GM23338 (cell line): ENCODE results near the gene ABHD3. TPM values are rescaled to one million over a fixed set of nuclear protein-coding genes. Genes with fewer than 3 reads are reported as not detected.

Experiments
- ATAC-seq: fragments of 200-7000 bp; cut with Tn5 transposase; 3 replicates; pipeline ENCODE4 v1.9.1; 2020
- DNase-seq: peaks from one replicate; pipeline ENCODE4 v3.0.0-alpha.2; 2015; ENCODE audit warnings: low spot score
- H2AFZ ChIP-seq: fragments of 200-600 bp; sonication (generic); 2 replicates; pipeline ENCODE4 v1.8.0; 2016; ENCODE audit warnings: antibody characterized with exemption, mild to moderate bottlenecking, moderate library complexity
- H3F3A ChIP-seq: fragments of 200-600 bp; sonication (generic); replicated peaks from 2 replicates; pipeline ENCODE4 v1.8.0; 2017; ENCODE audit warnings: antibody characterized with exemption, mixed run types, low read depth
- H3K27ac ChIP-seq: fragments of 200-600 bp; sonication (generic); 2 replicates; pipeline ENCODE4 v1.6.1; 2016; ENCODE audit warnings: low read depth
- H3K27me3 ChIP-seq: fragments of 200-600 bp; sonication (generic); 2 replicates; pipeline ENCODE4 v1.8.0; 2016; ENCODE audit warnings: mild to moderate bottlenecking, mixed run types, moderate library complexity; ENCODE audit not compliant: insufficient read depth
- H3K36me3 ChIP-seq: fragments of 200-600 bp; sonication (generic); 2 replicates; pipeline ENCODE4 v1.8.0; 2016; ENCODE audit warnings: mild to moderate bottlenecking; ENCODE audit not compliant: insufficient read depth
- H3K4me1 ChIP-seq: fragments of 200-600 bp; sonication (generic); 2 replicates; pipeline ENCODE4 v1.8.0; 2016; ENCODE audit warnings: mild to moderate bottlenecking, moderate library complexity; ENCODE audit not compliant: insufficient read depth
- H3K4me2 ChIP-seq: fragments of 200-600 bp; sonication (generic); 2 replicates; pipeline ENCODE4 v1.7.1; 2017; ENCODE audit warnings: mixed run types
- H3K4me3 ChIP-seq: fragments of 200-600 bp; sonication (generic); 2 replicates; pipeline ENCODE4 v1.6.1; 2016; ENCODE audit warnings: mixed run types
- H3K79me2 ChIP-seq: fragments of 200-600 bp; sonication (generic); replicated peaks from 2 replicates; pipeline ENCODE4 v1.8.0; 2017; ENCODE audit warnings: mild to moderate bottlenecking; ENCODE audit not compliant: insufficient read depth
- H3K9me2 ChIP-seq: fragments of 200-600 bp; sonication (generic); 2 replicates; pipeline ENCODE4 v1.8.0; 2017; ENCODE audit not compliant: insufficient read depth
- H4K20me1 ChIP-seq: fragments of 200-600 bp; sonication (generic); replicated peaks from 2 replicates; pipeline ENCODE4 v1.8.0; 2017; ENCODE audit warnings: mild to moderate bottlenecking; ENCODE audit not compliant: insufficient read depth
- H3K27ac Mint-ChIP-seq: 2 replicates; pipeline ENCODE4 v1.8.0; 2020; ENCODE audit warnings: inconsistent platforms, mild to moderate bottlenecking, moderate library complexity, mixed read lengths
- H3K27me3 Mint-ChIP-seq: 3 replicates; pipeline ENCODE4 v1.8.0; 2022; ENCODE audit warnings: low read depth, mild to moderate bottlenecking, moderate library complexity, mixed read lengths, inconsistent platforms; ENCODE audit not compliant: insufficient read depth, poor library complexity
- H3K36me3 Mint-ChIP-seq: 3 replicates; pipeline ENCODE4 v1.8.0; 2021; ENCODE audit warnings: low read depth, mild to moderate bottlenecking, inconsistent platforms, moderate library complexity, mixed read lengths
- H3K4me1 Mint-ChIP-seq: 3 replicates; pipeline ENCODE4 v1.8.0; 2020; ENCODE audit warnings: mild to moderate bottlenecking, inconsistent platforms, mixed read lengths
- H3K4me3 Mint-ChIP-seq: 3 replicates; pipeline ENCODE4 v1.8.0; 2021; ENCODE audit warnings: moderate library complexity, mild to moderate bottlenecking, inconsistent platforms, mixed read lengths
- H3K9me3 Mint-ChIP-seq: 3 replicates; pipeline ENCODE4 v1.8.0; 2020; ENCODE audit warnings: moderate library complexity, mild to moderate bottlenecking, inconsistent platforms, mixed read lengths
- CREB1 ChIP-seq: fragments of 250-450 bp; sonication (Bioruptor Pico); IDR thresholded peaks from 2 replicates; pipeline ENCODE4 v1.5.0; 2020; ENCODE audit warnings: low read depth, mild to moderate bottlenecking, moderate library complexity
- CTCF ChIP-seq, 2 experiments: fragments of 200-600 bp in 1 of 2; sonication (generic) in 1 of 2; conservative IDR thresholded peaks; 2 replicates each; pipeline versions ENCODE4 v1.5.1 to v1.6.1; 2016 to 2017; ENCODE audit warnings: antibody characterized with exemption in 2 of 2, low read depth in 2 of 2, mild to moderate bottlenecking in 2 of 2, moderate library complexity in 1 of 2
- EZH2phosphoT487 ChIP-seq: fragments of 200-600 bp; sonication (generic); IDR thresholded peaks from one replicate; pipeline ENCODE4 v1.8.1; 2018; ENCODE audit warnings: antibody characterized with exemption; ENCODE audit not compliant: unreplicated experiment
- JUNB ChIP-seq: IDR thresholded peaks from one replicate; pipeline ENCODE4 v1.6.1; 2016; ENCODE audit warnings: antibody characterized with exemption; ENCODE audit not compliant: unreplicated experiment
- REST ChIP-seq: IDR thresholded peaks from one replicate; pipeline ENCODE4 v1.6.1; 2018; ENCODE audit warnings: antibody characterized with exemption; ENCODE audit not compliant: unreplicated experiment
- polyA plus RNA-seq: library from polyadenylated mRNA; unstranded; fragments of >200 nt; fragmentation: Nextera tagmentation; extraction: Ambion mirVana; gene quantifications from 2 replicates; pipeline ENCODE4 v1.2.1, GENCODE V29; 2016
- total RNA-seq: library from RNA; depleted of rRNA; stranded (reverse); fragments of >200 nt; shearing (Covaris generic); gene quantifications from 2 replicates; pipeline ENCODE4 v1.2.3, GENCODE V29; 2014
- TF ChIP-seq, protein P1 (sequence below): fragments of 250-450 bp; sonication (Bioruptor Pico); IDR thresholded peaks from 2 replicates; pipeline ENCODE4 v1.5.0; 2020; ENCODE audit warnings: mild to moderate bottlenecking, moderate library complexity

The ABHD3 gene
- total and polyA plus RNA-seq, 2 experiments from 2014 or later = 16.2 to 19.9 TPM

- Histone ChIP-seq H3K4me3 (peak overlapping the region; percentile 78), H3K27me3 (no peaks in the 10 kb centered on the region), H3K9me2 (no peaks in the 10 kb centered on the region), H3K4me1 (peaks cover 29% of the 10 kb centered on the region), H3K36me3 (no peaks in the 10 kb centered on the region), H3K4me2 (peak overlapping the region; percentile 79), H3K27ac (no peak overlapping the region), H2AFZ (no peak overlapping the region), H4K20me1 (peaks cover 35% of the 10 kb centered on the region), H3F3A (no peaks in the 10 kb centered on the region), H3K79me2 (peaks cover 56% of the 10 kb centered on the region)
- ATAC-seq = no peak
- Mint-ChIP-seq H3K27me3 (peaks cover 6% of the 10 kb centered on the region), H3K36me3 (no peaks in the 10 kb centered on the region; the same call in 2 of the 3 replicates), H3K4me1 (peaks cover 44% of the 10 kb centered on the region), H3K9me3 (peaks cover 3% of the 10 kb centered on the region; the same call in 1 of the 3 replicates), H3K27ac (no peak overlapping the region; the same call in 1 of the 2 replicates), H3K4me3 (peak overlapping the region; percentile 91)
- no peak for TF ChIP-seq JUNB
- TF ChIP-seq, protein P1, sequence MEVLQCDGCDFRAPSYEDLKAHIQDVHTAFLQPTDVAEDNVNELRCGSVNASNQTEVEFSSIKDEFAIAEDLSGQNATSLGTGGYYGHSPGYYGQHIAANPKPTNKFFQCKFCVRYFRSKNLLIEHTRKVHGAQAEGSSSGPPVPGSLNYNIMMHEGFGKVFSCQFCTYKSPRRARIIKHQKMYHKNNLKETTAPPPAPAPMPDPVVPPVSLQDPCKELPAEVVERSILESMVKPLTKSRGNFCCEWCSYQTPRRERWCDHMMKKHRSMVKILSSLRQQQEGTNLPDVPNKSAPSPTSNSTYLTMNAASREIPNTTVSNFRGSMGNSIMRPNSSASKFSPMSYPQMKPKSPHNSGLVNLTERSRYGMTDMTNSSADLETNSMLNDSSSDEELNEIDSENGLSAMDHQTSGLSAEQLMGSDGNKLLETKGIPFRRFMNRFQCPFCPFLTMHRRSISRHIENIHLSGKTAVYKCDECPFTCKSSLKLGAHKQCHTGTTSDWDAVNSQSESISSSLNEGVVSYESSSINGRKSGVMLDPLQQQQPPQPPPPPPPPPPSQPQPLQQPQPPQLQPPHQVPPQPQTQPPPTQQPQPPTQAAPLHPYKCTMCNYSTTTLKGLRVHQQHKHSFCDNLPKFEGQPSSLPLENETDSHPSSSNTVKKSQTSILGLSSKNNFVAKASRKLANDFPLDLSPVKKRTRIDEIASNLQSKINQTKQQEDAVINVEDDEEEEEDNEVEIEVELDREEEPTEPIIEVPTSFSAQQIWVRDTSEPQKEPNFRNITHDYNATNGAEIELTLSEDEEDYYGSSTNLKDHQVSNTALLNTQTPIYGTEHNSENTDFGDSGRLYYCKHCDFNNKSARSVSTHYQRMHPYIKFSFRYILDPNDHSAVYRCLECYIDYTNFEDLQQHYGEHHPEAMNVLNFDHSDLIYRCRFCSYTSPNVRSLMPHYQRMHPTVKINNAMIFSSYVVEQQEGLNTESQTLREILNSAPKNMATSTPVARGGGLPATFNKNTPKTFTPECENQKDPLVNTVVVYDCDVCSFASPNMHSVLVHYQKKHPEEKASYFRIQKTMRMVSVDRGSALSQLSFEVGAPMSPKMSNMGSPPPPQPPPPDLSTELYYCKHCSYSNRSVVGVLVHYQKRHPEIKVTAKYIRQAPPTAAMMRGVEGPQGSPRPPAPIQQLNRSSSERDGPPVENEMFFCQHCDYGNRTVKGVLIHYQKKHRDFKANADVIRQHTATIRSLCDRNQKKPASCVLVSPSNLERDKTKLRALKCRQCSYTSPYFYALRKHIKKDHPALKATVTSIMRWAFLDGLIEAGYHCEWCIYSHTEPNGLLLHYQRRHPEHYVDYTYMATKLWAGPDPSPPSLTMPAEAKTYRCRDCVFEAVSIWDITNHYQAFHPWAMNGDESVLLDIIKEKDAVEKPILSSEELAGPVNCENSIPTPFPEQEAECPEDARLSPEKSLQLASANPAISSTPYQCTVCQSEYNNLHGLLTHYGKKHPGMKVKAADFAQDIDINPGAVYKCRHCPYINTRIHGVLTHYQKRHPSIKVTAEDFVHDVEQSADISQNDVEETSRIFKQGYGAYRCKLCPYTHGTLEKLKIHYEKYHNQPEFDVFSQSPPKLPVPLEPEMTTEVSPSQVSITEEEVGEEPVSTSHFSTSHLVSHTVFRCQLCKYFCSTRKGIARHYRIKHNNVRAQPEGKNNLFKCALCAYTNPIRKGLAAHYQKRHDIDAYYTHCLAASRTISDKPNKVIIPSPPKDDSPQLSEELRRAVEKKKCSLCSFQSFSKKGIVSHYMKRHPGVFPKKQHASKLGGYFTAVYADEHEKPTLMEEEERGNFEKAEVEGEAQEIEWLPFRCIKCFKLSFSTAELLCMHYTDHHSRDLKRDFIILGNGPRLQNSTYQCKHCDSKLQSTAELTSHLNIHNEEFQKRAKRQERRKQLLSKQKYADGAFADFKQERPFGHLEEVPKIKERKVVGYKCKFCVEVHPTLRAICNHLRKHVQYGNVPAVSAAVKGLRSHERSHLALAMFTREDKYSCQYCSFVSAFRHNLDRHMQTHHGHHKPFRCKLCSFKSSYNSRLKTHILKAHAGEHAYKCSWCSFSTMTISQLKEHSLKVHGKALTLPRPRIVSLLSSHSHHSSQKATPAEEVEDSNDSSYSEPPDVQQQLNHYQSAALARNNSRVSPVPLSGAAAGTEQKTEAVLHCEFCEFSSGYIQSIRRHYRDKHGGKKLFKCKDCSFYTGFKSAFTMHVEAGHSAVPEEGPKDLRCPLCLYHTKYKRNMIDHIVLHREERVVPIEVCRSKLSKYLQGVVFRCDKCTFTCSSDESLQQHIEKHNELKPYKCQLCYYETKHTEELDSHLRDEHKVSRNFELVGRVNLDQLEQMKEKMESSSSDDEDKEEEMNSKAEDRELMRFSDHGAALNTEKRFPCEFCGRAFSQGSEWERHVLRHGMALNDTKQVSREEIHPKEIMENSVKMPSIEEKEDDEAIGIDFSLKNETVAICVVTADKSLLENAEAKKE (CRISPR knock-in tag) = no peak
- TF ChIP-seq CREB1 = no peak
- TF ChIP-seq CTCF (conservative IDR thresholded peaks at IDR 0.05; ENCODE audit: low read depth in 2 of 2) = no peak
- TF ChIP-seq REST = no peak
- TF ChIP-seq EZH2phosphoT487 = no peak
- DNase-seq = no peak
Measured at GRCh38 chr18:21742315-21742687, 37.7 kb upstream of the ABHD3 start.
